Upper lobe of right lung (tissue), 1 donor: Measurements from ENCODE around the gene BSG. TPM values are rescaled to one million over a fixed set of nuclear protein-coding genes. Genes with fewer than 3 reads are reported as not detected.

ENCODE experiments used
- ATAC-seq: fragments of 200-7000 bp; cut with Tn5 transposase; one replicate; pipeline ENCODE4 v1.9.1; 2020; ENCODE audit warnings: mild to moderate bottlenecking, moderate library complexity
- DNase-seq: peaks from one replicate; pipeline ENCODE4 v3.0.0-alpha.2; 2020
- H3K27ac ChIP-seq: fragments of 200-600 bp; one replicate; pipeline ENCODE4 v1.8.0; 2022
- H3K27me3 ChIP-seq: fragments of 200-600 bp; one replicate; pipeline ENCODE4 v1.8.0; 2022; ENCODE audit warnings: mild to moderate bottlenecking
- H3K36me3 ChIP-seq: fragments of 200-600 bp; one replicate; pipeline ENCODE4 v1.8.0; 2022
- H3K4me1 ChIP-seq: fragments of 200-600 bp; one replicate; pipeline ENCODE4 v1.8.0; 2022
- H3K4me3 ChIP-seq: fragments of 200-600 bp; one replicate; pipeline ENCODE4 v1.8.0; 2022; ENCODE audit warnings: mild to moderate bottlenecking
- H3K9me3 ChIP-seq: fragments of 200-600 bp; one replicate; pipeline ENCODE4 v1.8.0; 2022
- intact Hi-C: fragments of 100-400 bp; cut with DNase I; formaldehyde crosslinking; loops from one replicate; pipeline ENCODE4 v1.11.0; 2022
- total RNA-seq: library from RNA; stranded (reverse); fragmentation: NEBNext Ultra II Directional; extraction: Animal tissue kit (Norgen Biotek cat#: 25700); gene quantifications from one replicate; pipeline ENCODE4 v1.2.1, GENCODE V29; 2021
- TF ChIP-seq, protein P1 (sequence below): fragments of 200-600 bp; IDR thresholded peaks from one replicate; pipeline ENCODE4 v1.8.0; 2022; ENCODE audit warnings: antibody characterized with exemption
- donor health status: DM: no; HTN: yes; CAD: no; lungs with severe emphysema.

The BSG gene
- total RNA-seq, 1 donor from 2014 or later = 359 TPM

- no peak for DNase-seq
Observed at GRCh38 chr19:594265-594870, 22.0 kb downstream of the BSG start.

DNA sequence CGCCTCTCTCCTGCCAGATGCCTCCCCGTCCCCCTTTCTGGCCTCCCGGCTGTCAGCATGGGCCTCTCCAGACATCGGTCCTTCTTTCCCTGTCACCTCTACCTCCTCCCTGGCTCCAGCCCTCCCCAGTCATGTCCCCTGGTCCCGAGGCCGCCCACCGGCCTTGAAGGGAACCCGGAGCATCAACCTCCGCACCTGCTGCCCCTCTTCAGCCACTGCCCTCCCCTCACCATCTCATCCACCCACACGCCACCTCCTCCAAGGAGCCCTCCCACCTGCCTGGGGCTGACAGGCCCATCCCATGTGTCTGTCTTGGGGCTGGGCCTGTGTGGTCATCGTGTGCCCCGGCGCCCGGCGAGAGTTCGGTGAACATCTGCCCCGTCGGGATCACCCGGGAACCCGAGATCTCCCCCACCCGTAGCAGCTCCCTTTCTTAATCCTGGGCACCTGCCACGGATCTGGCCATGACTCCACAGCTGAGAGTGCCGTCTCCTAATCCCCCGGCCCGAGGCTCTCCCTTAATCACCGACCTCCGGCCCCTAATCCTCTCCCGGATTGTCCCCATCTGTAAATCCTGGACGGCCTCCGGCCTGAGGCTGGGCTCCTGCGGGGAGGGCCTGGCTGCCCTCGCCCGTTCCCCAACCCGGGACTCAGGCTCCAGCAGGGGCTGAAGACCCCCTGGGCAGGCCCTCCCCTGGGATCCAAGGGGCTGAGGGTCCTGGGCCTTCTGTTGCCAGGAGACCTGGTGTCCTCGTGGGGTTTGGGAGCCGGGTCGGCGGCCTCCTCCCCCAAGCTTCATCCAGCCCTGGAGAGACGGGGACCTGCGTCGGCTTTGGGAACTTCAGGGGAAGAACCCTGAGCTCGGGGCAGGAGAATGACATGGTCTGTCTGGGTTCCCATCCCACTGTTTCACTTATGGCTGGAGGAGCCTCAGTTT, 23.2 kb downstream of the BSG start:
- intact Hi-C loops = no loop called here
- no peaks in the 10 kb centered on the region for H3K36me3 ChIP-seq
- H3K4me1 ChIP-seq = no peaks in the 10 kb centered on the region
- peaks cover 28% of the 10 kb centered on the region for H3K27me3 ChIP-seq
- no peak overlapping the region for H3K27ac ChIP-seq
- H3K9me3 ChIP-seq = no peaks in the 10 kb centered on the region
- DNase-seq (no peak), ATAC-seq (no peak)
- no peak overlapping the region for H3K4me3 ChIP-seq
- TF ChIP-seq, protein P1, sequence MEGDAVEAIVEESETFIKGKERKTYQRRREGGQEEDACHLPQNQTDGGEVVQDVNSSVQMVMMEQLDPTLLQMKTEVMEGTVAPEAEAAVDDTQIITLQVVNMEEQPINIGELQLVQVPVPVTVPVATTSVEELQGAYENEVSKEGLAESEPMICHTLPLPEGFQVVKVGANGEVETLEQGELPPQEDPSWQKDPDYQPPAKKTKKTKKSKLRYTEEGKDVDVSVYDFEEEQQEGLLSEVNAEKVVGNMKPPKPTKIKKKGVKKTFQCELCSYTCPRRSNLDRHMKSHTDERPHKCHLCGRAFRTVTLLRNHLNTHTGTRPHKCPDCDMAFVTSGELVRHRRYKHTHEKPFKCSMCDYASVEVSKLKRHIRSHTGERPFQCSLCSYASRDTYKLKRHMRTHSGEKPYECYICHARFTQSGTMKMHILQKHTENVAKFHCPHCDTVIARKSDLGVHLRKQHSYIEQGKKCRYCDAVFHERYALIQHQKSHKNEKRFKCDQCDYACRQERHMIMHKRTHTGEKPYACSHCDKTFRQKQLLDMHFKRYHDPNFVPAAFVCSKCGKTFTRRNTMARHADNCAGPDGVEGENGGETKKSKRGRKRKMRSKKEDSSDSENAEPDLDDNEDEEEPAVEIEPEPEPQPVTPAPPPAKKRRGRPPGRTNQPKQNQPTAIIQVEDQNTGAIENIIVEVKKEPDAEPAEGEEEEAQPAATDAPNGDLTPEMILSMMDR = no peak

More at GRCh38 chr19:594265-594870, 22.0 kb downstream of the BSG start:
- intact Hi-C loops = no loop called here
- Histone ChIP-seq H3K4me3 (no peak overlapping the region), H3K9me3 (no peaks in the 10 kb centered on the region), H3K27ac (no peak overlapping the region), H3K4me1 (no peaks in the 10 kb centered on the region), H3K27me3 (peaks cover 32% of the 10 kb centered on the region), H3K36me3 (no peaks in the 10 kb centered on the region)
- TF ChIP-seq, protein P1 = no peak
- ATAC-seq = no peak

GRCh38 chr19:596263-596655, 23.9 kb downstream of the BSG start:
- no peak overlapping the region for H3K4me3 ChIP-seq
- intact Hi-C loops = no loop called here
- peaks cover 22% of the 10 kb centered on the region for H3K27me3 ChIP-seq
- H3K36me3 ChIP-seq = no peaks in the 10 kb centered on the region
- no peak overlapping the region for H3K27ac ChIP-seq
- ATAC-seq (no peak), DNase-seq (no peak)
- no peaks in the 10 kb centered on the region for H3K4me1 ChIP-seq
- H3K9me3 ChIP-seq = no peaks in the 10 kb centered on the region
- TF ChIP-seq, protein P1 = no peak

GRCh38 chr19:597406-598315, 25.3 kb downstream of the BSG start:
- Histone ChIP-seq H3K4me1 (no peaks in the 10 kb centered on the region), H3K9me3 (no peaks in the 10 kb centered on the region), H3K27me3 (peaks cover 8% of the 10 kb centered on the region), H3K4me3 (no peak overlapping the region), H3K36me3 (no peaks in the 10 kb centered on the region), H3K27ac (no peak overlapping the region)
- TF ChIP-seq, protein P1 = no peak
- intact Hi-C loops = no loop called here
- ATAC-seq (no peak), DNase-seq (no peak)

- H3K9me3 ChIP-seq = no peaks in the 10 kb centered on the region
- ATAC-seq = no peak
- no peak overlapping the region for H3K27ac ChIP-seq
- TF ChIP-seq, protein P1 = no peak
- no peak overlapping the region for H3K4me3 ChIP-seq
- intact Hi-C loops = no loop called here
- no peak for DNase-seq
- no peaks in the 10 kb centered on the region for H3K36me3 ChIP-seq
- H3K4me1 ChIP-seq = no peaks in the 10 kb centered on the region
- H3K27me3 ChIP-seq = no peaks in the 10 kb centered on the region
Observed at GRCh38 chr19:601310-601709, 28.9 kb downstream of the BSG start.
